Thymus (tissue), 11 donors: ENCODE results near the gene TBCK. TPM values are rescaled to one million over a fixed set of nuclear protein-coding genes. Genes with fewer than 3 reads are reported as not detected.

ENCODE experiments used
- DNase-seq, 9 donors: peaks; one replicate each; pipeline ENCODE4 v3.0.0-alpha.2; 2013; ENCODE audit warnings: low spot score in 9 of 9, low read depth in 6 of 9, missing footprints in 1 of 9
- H3K27ac ChIP-seq, 2 donors: one replicate each; pipeline ENCODE4 v1.5.1; 2013; ENCODE audit warnings: control low read depth in 1 of 2, low read depth in 1 of 2, low read length in 1 of 2, mild to moderate bottlenecking in 1 of 2, moderate library complexity in 1 of 2
- H3K27me3 ChIP-seq, 2 donors: one replicate each; pipeline ENCODE4 v1.5.1; 2013; ENCODE audit warnings: low read length in 1 of 2; ENCODE audit not compliant: control insufficient read depth in 2 of 2, insufficient read depth in 1 of 2
- H3K36me3 ChIP-seq, 2 donors: one replicate each; pipeline ENCODE4 v1.5.1; 2013; ENCODE audit warnings: low read length in 1 of 2, mild to moderate bottlenecking in 1 of 2, moderate library complexity in 1 of 2; ENCODE audit not compliant: control insufficient read depth in 2 of 2, insufficient read depth in 2 of 2
- H3K4me1 ChIP-seq, 2 donors: one replicate each; pipeline ENCODE4 v1.5.1; 2013; ENCODE audit warnings: low read length in 2 of 2; ENCODE audit not compliant: control insufficient read depth in 2 of 2, insufficient read depth in 2 of 2
- H3K4me3 ChIP-seq, 2 donors: one replicate each; pipeline ENCODE4 v1.5.1; 2013; ENCODE audit warnings: low read length in 2 of 2, control low read depth in 1 of 2, mild to moderate bottlenecking in 1 of 2
- H3K9me3 ChIP-seq, 2 donors: one replicate each; pipeline ENCODE4 v1.5.1; 2013; ENCODE audit warnings: low read length in 1 of 2, mild to moderate bottlenecking in 1 of 2; ENCODE audit not compliant: control insufficient read depth in 2 of 2, insufficient read depth in 1 of 2
- WGBS: extraction: QIAGEN DNeasy Blood & Tissue Kit; methylation state at CpG from one replicate; pipeline ENCODE4 v1.1.7; 2013; 5-methylcytosine and 5-hydroxymethylcytosine counted together
- polyA plus RNA-seq: library from polyadenylated mRNA; stranded (reverse); fragments of 200-250 nt; gene quantifications from one replicate; pipeline ENCODE4 v1.2.3, GENCODE V29; 2013
- total RNA-seq: library from RNA; stranded (reverse); fragments of 120-200 nt; gene quantifications from one replicate; pipeline ENCODE4 v1.2.4, GENCODE V29; 2013
- donor health status: healthy.

Gene TBCK
- total and polyA plus RNA-seq, 2 donors, result 17.9 to 34.8 TPM

GRCh38 chr4:106046083-106046482, 269.9 kb downstream of the TBCK start:
- Histone ChIP-seq H3K36me3 (peaks cover 0 to 5% of the 10 kb centered on the region in 2 donors), H3K27ac (no peak overlapping the region), H3K4me3 (no peak overlapping the region), H3K9me3 (no peaks in the 10 kb centered on the region), H3K27me3 (no peaks in the 10 kb centered on the region), H3K4me1 (no peaks in the 10 kb centered on the region)
- no peak for DNase-seq
- 94% methylated on average over 3 of the region's 3 CpGs for WGBS

DNA sequence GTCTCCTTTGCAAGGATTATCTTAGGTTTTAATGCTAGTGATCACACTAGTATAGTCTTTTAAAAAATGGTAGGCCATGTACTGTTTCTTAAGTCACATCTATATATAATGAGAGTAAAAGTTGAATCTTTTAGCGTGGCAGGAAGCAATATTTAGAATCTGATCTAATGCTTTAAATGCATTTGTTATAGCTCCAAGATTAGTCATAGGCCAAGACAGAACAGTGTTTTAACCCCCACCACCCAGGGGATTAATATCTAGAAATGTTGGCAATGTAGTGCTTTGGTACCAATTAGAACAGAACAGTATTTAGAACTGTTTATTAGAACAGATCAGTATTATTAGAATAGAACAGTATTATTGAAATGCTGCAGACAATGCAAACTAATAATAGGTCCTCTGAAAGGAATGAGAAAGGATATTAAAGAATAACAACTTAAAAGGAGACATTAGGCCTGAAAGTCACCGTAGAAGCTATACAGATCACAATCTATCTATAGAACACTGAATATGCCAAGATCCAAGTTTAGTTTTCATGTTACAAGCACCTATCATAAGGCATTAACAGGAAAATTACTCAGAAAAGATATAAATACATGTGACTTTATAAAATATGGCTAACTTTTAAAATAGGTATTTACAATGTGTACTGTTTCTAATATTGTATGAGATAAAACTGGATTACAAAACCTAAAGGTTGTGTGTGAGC, 274.6 kb downstream of the TBCK start:
- Histone ChIP-seq H3K4me1 (no peaks in the 10 kb centered on the region), H3K27ac (no peak overlapping the region), H3K27me3 (no peaks in the 10 kb centered on the region), H3K9me3 (no peaks in the 10 kb centered on the region), H3K36me3 (peaks cover 0 to 5% of the 10 kb centered on the region in 2 donors), H3K4me3 (no peak overlapping the region)
- 95% methylated on average over 2 of the region's 2 CpGs for WGBS
- no peak for DNase-seq

GRCh38 chr4:106039796-106040195, 276.2 kb downstream of the TBCK start:
- H3K9me3 ChIP-seq, result no peaks in the 10 kb centered on the region
- H3K27ac ChIP-seq, result no peak overlapping the region
- DNase-seq, result no peak
- WGBS, result 94% methylated on average over 3 of the region's 3 CpGs
- no peaks in the 10 kb centered on the region for H3K27me3 ChIP-seq
- H3K4me3 ChIP-seq, result no peak overlapping the region
- no peaks in the 10 kb centered on the region for H3K36me3 ChIP-seq
- no peaks in the 10 kb centered on the region for H3K4me1 ChIP-seq

DNA sequence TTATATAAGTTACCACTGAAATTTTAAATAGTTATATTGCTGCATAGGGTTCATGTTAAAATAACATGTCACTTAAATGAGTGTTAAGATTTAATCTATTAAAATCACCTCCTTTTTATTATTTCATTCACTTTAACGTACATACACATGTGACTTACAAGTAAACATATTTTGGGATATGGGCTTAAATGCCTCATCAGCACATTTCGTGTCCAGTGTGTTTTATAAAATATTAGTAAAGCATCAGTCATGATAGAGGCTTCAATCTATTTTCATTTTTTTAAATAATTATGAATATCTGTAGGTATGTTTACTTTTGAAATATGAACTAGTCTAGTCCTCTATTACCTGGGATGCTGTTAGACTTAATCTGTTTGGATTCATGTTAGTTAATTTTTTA, 277.1 kb downstream of the TBCK start:
- 94% methylated on average over 2 of the region's 2 CpGs for WGBS
- no peak overlapping the region for H3K27ac ChIP-seq
- no peaks in the 10 kb centered on the region for H3K36me3 ChIP-seq
- no peaks in the 10 kb centered on the region for H3K27me3 ChIP-seq
- DNase-seq, result no peak
- H3K4me3 ChIP-seq, result no peak overlapping the region
- H3K9me3 ChIP-seq, result no peaks in the 10 kb centered on the region
- H3K4me1 ChIP-seq, result no peaks in the 10 kb centered on the region

DNA sequence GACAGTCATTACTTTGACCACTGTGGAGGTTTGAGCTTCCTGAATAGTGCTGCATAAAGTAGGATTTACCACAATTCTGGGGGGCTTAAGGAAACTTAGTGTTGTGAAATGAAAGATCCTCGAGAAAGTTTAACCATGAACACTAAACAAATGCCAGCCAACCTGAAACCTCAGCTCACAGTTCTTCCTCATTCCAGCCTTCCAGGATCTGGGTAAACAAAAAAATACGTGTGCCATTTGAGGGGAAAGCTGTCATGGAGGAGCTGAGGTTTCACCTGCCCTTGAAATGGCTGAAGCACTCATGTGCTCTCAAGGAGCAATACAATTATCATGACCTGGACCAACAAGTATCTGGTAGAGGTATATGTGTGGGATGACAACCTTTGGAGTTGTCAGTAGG, 278.0 kb downstream of the TBCK start:
- 49% methylated on average over 2 of the region's 2 CpGs for WGBS
- Histone ChIP-seq H3K4me3 (no peak overlapping the region), H3K27ac (no peak overlapping the region), H3K36me3 (no peaks in the 10 kb centered on the region), H3K9me3 (no peaks in the 10 kb centered on the region), H3K4me1 (no peaks in the 10 kb centered on the region), H3K27me3 (no peaks in the 10 kb centered on the region)
- DNase-seq, result no peak

DNA sequence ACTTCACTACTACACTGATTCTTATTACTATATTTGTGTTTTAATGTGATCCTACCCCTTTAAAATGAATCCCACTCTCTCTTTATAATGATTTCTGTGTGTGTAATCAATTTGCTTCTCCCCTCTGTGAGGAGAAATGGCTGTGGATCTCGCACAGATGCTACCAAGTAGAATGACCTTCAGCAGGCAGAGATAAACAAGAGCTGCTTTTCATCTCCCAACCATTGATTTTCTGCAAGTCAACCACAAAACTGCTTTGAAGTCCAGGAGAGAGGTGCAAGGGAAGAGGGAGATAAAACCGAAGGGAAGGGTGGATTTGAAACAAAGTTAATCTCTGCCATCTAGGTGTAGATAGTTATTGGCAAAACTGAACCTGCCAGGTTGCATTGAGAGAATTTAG, 279.2 kb downstream of the TBCK start:
- WGBS, result 35% methylated on average over 2 of the region's 2 CpGs
- no peaks in the 10 kb centered on the region for H3K27me3 ChIP-seq

DNA sequence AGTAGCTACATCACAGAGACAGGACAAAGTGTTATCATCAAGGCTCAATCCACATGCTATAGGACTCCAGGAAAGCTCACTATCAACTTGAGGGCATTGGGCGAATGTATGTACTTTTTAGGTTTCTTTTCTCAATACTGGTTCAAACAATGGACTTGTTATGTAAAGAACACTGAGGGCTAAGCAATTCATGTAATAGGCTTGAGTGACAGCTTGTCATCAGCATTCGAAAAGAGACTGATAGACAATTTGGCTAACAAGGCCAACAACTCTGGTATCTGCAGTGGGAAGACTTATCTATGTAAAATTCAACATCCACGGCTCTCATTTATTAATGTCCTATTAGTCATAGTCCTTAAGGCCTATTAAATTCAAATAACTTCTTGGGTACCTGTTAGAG, 279.7 kb downstream of the TBCK start:
- no peaks in the 10 kb centered on the region for H3K4me1 ChIP-seq
- H3K27ac ChIP-seq, result no peak overlapping the region
- no peaks in the 10 kb centered on the region for H3K9me3 ChIP-seq
- WGBS, result 98% methylated on average over 3 of the region's 3 CpGs
- no peak for DNase-seq
- H3K36me3 ChIP-seq, result no peaks in the 10 kb centered on the region
- H3K27me3 ChIP-seq, result no peaks in the 10 kb centered on the region
- H3K4me3 ChIP-seq, result no peak overlapping the region

More for the DNA sequence above, 279.2 kb downstream of the TBCK start:
- DNase-seq, result peak in 1 of 9 donors; percentile 1
- Histone ChIP-seq H3K27ac (no peak overlapping the region), H3K4me1 (no peaks in the 10 kb centered on the region), H3K9me3 (no peaks in the 10 kb centered on the region), H3K36me3 (no peaks in the 10 kb centered on the region), H3K4me3 (no peak overlapping the region)

DNA sequence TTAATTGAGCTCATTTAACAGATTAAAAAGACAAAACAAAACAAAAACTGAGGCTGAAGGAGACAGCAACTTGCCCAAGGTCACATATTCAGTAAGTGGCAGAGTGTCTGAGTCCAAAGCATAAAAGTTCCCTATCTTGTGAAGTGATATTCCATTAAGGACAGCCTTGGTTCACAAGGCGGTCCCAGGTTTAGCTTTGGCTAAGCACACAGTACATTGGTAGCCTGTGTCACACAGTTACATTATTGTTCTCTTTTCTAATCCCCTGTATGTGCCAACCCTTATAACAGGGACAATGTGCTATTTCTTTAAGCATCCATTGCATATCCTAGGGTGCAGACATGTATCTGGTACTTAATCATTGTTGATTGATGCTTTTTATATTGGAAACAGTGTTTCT, 280.8 kb downstream of the TBCK start:
- 98% methylated on average over 1 of the region's 1 CpG for WGBS

GRCh38 chr4:106034751-106035150, 281.3 kb downstream of the TBCK start:
- Histone ChIP-seq H3K27ac (no peak overlapping the region), H3K36me3 (no peaks in the 10 kb centered on the region), H3K4me1 (no peaks in the 10 kb centered on the region), H3K9me3 (no peaks in the 10 kb centered on the region), H3K27me3 (no peaks in the 10 kb centered on the region), H3K4me3 (no peak overlapping the region)
- DNase-seq, result no peak

More for the DNA sequence above, 280.8 kb downstream of the TBCK start:
- no peak for DNase-seq
- no peaks in the 10 kb centered on the region for H3K4me1 ChIP-seq
- no peak overlapping the region for H3K4me3 ChIP-seq
- H3K9me3 ChIP-seq, result no peaks in the 10 kb centered on the region
- no peaks in the 10 kb centered on the region for H3K27me3 ChIP-seq
- no peaks in the 10 kb centered on the region for H3K36me3 ChIP-seq
- no peak overlapping the region for H3K27ac ChIP-seq
